ENCODE measurements around the gene ZEB2.

Gene ZEB2

DNA sequence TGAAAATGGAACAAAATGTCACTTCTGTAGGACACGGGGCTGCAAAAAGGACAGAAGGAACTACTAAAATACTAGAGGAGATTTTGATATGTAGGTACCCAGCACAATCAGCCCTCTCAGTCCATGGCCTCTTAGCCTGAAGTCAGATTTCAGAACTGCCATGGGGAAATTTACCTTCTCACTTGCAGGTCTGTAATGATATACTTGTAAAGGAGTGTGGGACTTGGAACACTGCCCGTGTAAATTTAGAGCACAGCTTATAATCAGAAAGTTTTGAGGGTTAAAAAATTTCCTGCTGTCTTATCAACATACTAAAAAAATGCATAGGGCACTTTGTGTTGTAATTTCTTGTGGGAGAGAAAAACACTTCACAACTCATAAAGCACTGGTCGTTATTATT, 60.6 kb downstream of the ZEB2 start:
- H3K36me3 ChIP-seq (ENCODE audit: insufficient read depth, low read length), result no peaks in the 10 kb centered on the region
- ATAC-seq (ENCODE audit: insufficient read depth, low read depth) (no peak), DNase-seq (no peak)
- H3K4me1 ChIP-seq (ENCODE audit: insufficient read depth, low read length), result no peaks in the 10 kb centered on the region
- no peak overlapping the region for H3K4me2 ChIP-seq (ENCODE audit: insufficient read depth, low read length)
- H3K4me3 ChIP-seq (ENCODE audit: low read depth in 1 of 2, low read length in 2 of 2), result no peak overlapping the region
- no peak overlapping the region for H3K27ac ChIP-seq (ENCODE audit: low read length)
- H3K79me2 ChIP-seq (ENCODE audit: insufficient read depth, low read length), result peaks cover 2% of the 10 kb centered on the region; the same call in 1 of the 2 replicates
- no peak overlapping the region for H2AFZ ChIP-seq (ENCODE audit: low read depth, low read length)
- H3K9me3 ChIP-seq (ENCODE audit: insufficient read depth, low read length, severe bottlenecking), result no peaks in the 10 kb centered on the region
- no peaks in the 10 kb centered on the region for H3K27me3 ChIP-seq (ENCODE audit: insufficient read depth, low read length, poor library complexity)
- 0 out of 2 replicates have a peak, but pooled peaks cover 2% of the 10 kb centered on the region for H4K20me1 ChIP-seq (ENCODE audit: insufficient read depth, low read length)
- H3K9ac ChIP-seq (ENCODE audit: low read depth, low read length), result no peak overlapping the region
- no peak for TF ChIP-seq EZH2 (IDR thresholded peaks at IDR 0.05; ENCODE audit: borderline replicate concordance, low read depth, low read length, severe bottlenecking)
- TF ChIP-seq, protein P1, sequence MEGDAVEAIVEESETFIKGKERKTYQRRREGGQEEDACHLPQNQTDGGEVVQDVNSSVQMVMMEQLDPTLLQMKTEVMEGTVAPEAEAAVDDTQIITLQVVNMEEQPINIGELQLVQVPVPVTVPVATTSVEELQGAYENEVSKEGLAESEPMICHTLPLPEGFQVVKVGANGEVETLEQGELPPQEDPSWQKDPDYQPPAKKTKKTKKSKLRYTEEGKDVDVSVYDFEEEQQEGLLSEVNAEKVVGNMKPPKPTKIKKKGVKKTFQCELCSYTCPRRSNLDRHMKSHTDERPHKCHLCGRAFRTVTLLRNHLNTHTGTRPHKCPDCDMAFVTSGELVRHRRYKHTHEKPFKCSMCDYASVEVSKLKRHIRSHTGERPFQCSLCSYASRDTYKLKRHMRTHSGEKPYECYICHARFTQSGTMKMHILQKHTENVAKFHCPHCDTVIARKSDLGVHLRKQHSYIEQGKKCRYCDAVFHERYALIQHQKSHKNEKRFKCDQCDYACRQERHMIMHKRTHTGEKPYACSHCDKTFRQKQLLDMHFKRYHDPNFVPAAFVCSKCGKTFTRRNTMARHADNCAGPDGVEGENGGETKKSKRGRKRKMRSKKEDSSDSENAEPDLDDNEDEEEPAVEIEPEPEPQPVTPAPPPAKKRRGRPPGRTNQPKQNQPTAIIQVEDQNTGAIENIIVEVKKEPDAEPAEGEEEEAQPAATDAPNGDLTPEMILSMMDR (IDR thresholded peaks at IDR 0.05; ENCODE audit: borderline replicate concordance, extremely low read depth, low read length, poor library complexity, severe bottlenecking), result no peak

GRCh38 chr2:144458541-144458940, 61.4 kb downstream of the ZEB2 start:
- DNase-seq (no peak), ATAC-seq (ENCODE audit: insufficient read depth, low read depth) (no peak)
- Histone ChIP-seq H3K27ac (ENCODE audit: low read length) (no peak overlapping the region), H2AFZ (ENCODE audit: low read depth, low read length) (no peak overlapping the region), H3K9me3 (ENCODE audit: insufficient read depth, low read length, severe bottlenecking) (no peaks in the 10 kb centered on the region), H3K4me1 (ENCODE audit: insufficient read depth, low read length) (no peaks in the 10 kb centered on the region), H3K4me3 (ENCODE audit: low read depth in 1 of 2, low read length in 2 of 2) (no peak overlapping the region), H3K4me2 (ENCODE audit: insufficient read depth, low read length) (no peak overlapping the region), H4K20me1 (ENCODE audit: insufficient read depth, low read length) (0 out of 2 replicates have a peak, but pooled peaks cover 2% of the 10 kb centered on the region), H3K36me3 (ENCODE audit: insufficient read depth, low read length) (no peaks in the 10 kb centered on the region), H3K27me3 (ENCODE audit: insufficient read depth, low read length, poor library complexity) (no peaks in the 10 kb centered on the region), H3K79me2 (ENCODE audit: insufficient read depth, low read length) (peaks cover 2% of the 10 kb centered on the region; the same call in 1 of the 2 replicates), H3K9ac (ENCODE audit: low read depth, low read length) (no peak overlapping the region)
- no peak for TF ChIP-seq EZH2 (IDR thresholded peaks at IDR 0.05; ENCODE audit: borderline replicate concordance, low read depth, low read length, severe bottlenecking)
- TF ChIP-seq, protein P1 (IDR thresholded peaks at IDR 0.05; ENCODE audit: borderline replicate concordance, extremely low read depth, low read length, poor library complexity, severe bottlenecking), result no peak

- no peak for ATAC-seq (ENCODE audit: insufficient read depth, low read depth)
- Histone ChIP-seq H4K20me1 (ENCODE audit: insufficient read depth, low read length) (0 out of 2 replicates have a peak, but pooled peaks cover 2% of the 10 kb centered on the region), H3K4me1 (ENCODE audit: insufficient read depth, low read length) (no peaks in the 10 kb centered on the region), H3K79me2 (ENCODE audit: insufficient read depth, low read length) (peaks cover 2% of the 10 kb centered on the region; the same call in 1 of the 2 replicates), H2AFZ (ENCODE audit: low read depth, low read length) (no peak overlapping the region), H3K9ac (ENCODE audit: low read depth, low read length) (no peak overlapping the region), H3K4me3 (ENCODE audit: low read depth in 1 of 2, low read length in 2 of 2) (no peak overlapping the region), H3K4me2 (ENCODE audit: insufficient read depth, low read length) (no peak overlapping the region), H3K9me3 (ENCODE audit: insufficient read depth, low read length, severe bottlenecking) (no peaks in the 10 kb centered on the region), H3K36me3 (ENCODE audit: insufficient read depth, low read length) (no peaks in the 10 kb centered on the region), H3K27me3 (ENCODE audit: insufficient read depth, low read length, poor library complexity) (no peaks in the 10 kb centered on the region), H3K27ac (ENCODE audit: low read length) (no peak overlapping the region)
- DNase-seq, result no peak
- no peak for TF ChIP-seq EZH2 (IDR thresholded peaks at IDR 0.05; ENCODE audit: borderline replicate concordance, low read depth, low read length, severe bottlenecking)
- TF ChIP-seq, protein P1 (IDR thresholded peaks at IDR 0.05; ENCODE audit: borderline replicate concordance, extremely low read depth, low read length, poor library complexity, severe bottlenecking), result no peak
Measured at GRCh38 chr2:144456680-144457079, 63.2 kb downstream of the ZEB2 start.
